Endothelial cell of umbilical vein (primary cell): ENCODE results near the gene OPCML. TPM values are rescaled to one million over a fixed set of nuclear protein-coding genes. Genes with fewer than 3 reads are reported as not detected.

ENCODE experiments used
- BruUV-seq: library from RNA; stranded (reverse); fragments of 400-500 nt; replicated peaks from 2 replicates; lab custom pipeline; 2021; lab: Mats Ljungman, UMichigan
- CTCF ChIA-PET: fragments of 300-600, 350-600 bp; sonication (Branson Sonifier 250); formaldehyde crosslinking; loops from one replicate; lab custom pipeline; 2021; ENCODE audit warnings: antibody characterized with exemption, inconsistent platforms; lab: Charles Lee
- POLR2A ChIA-PET: fragments of 300-600, 350-600 bp; sonication (Branson Sonifier 250); formaldehyde crosslinking; loops from one replicate; lab custom pipeline; 2021; ENCODE audit warnings: antibody characterized with exemption, inconsistent platforms; lab: Charles Lee
- DNase-seq: peaks from one replicate; pipeline ENCODE4 v3.0.0-alpha.2; 2011; ENCODE audit warnings: low read depth, low spot score
- FAIRE-seq: peaks from 2 replicates; lab custom pipeline; 2011; peaks lifted over from hg19 to GRCh38; lab: Jason Lieb, UNC
- H2AFZ ChIP-seq: 2 replicates; pipeline ENCODE4 v1.6.0; 2012; ENCODE audit warnings: low read depth, low read length, control low read depth, inconsistent platforms
- H3K27ac ChIP-seq: 2 replicates; pipeline ENCODE4 v1.5.1; 2011; ENCODE audit warnings: low read depth, mild to moderate bottlenecking, control low read depth, low read length, moderate library complexity; ENCODE audit not compliant: insufficient read depth
- H3K27me3 ChIP-seq, 2 experiments: 2 replicates each; pipeline versions ENCODE4 v1.6.0 to v1.6.1; 2011; ENCODE audit warnings: low read length in 2 of 2, mixed read lengths in 1 of 2; ENCODE audit not compliant: control insufficient read depth in 2 of 2, insufficient read depth in 2 of 2
- H3K36me3 ChIP-seq, 2 experiments: 2 replicates in 1 of 2; 3 replicates in 1 of 2; pipeline ENCODE4 v1.5.1; 2011; ENCODE audit warnings: low read length in 2 of 2, mild to moderate bottlenecking in 1 of 2, moderate library complexity in 1 of 2; ENCODE audit not compliant: control insufficient read depth in 2 of 2, insufficient read depth in 2 of 2; ENCODE audit errors: extremely low read depth in 1 of 2
- H3K4me1 ChIP-seq: 3 replicates; pipeline ENCODE4 v1.5.1; 2011; ENCODE audit warnings: mild to moderate bottlenecking, low read length; ENCODE audit not compliant: control insufficient read depth, insufficient read depth; ENCODE audit errors: extremely low read depth
- H3K4me2 ChIP-seq: 2 replicates; pipeline ENCODE4 v1.6.1; 2011; ENCODE audit warnings: low read length, control low read depth, mixed read lengths; ENCODE audit not compliant: insufficient read depth
- H3K4me3 ChIP-seq, 3 experiments: fragments of 200-600 bp in 1 of 3; sonication (generic), shearing (Covaris generic) in 1 of 3; replicated peaks in 1 of 3; 2 replicates each; pipeline ENCODE4 v1.5.1; 2011 to 2016; ENCODE audit warnings: control low read depth in 3 of 3, low read length in 3 of 3, mild to moderate bottlenecking in 2 of 3, inconsistent platforms in 1 of 3, low read depth in 1 of 3, moderate library complexity in 1 of 3; ENCODE audit not compliant: insufficient read depth in 1 of 3
- H3K79me2 ChIP-seq: 2 replicates; pipeline ENCODE4 v1.6.0; 2012; ENCODE audit warnings: low read length, inconsistent platforms; ENCODE audit not compliant: control insufficient read depth, insufficient read depth
- H3K9ac ChIP-seq: replicated peaks from 2 replicates; pipeline ENCODE3; 2011; ENCODE audit warnings: low read length, control low read depth; ENCODE audit not compliant: insufficient read depth; ENCODE audit errors: extremely low read depth
- H3K9me1 ChIP-seq: replicated peaks from 3 replicates; pipeline ENCODE4 v1.6.0; 2011; ENCODE audit warnings: mild to moderate bottlenecking, low read length; ENCODE audit not compliant: control insufficient read depth, insufficient read depth; ENCODE audit errors: extremely low read depth
- H3K9me3 ChIP-seq: replicated peaks from 2 replicates; pipeline ENCODE4 v1.5.1; 2012; ENCODE audit warnings: low read length, inconsistent platforms; ENCODE audit not compliant: control insufficient read depth, insufficient read depth
- H4K20me1 ChIP-seq: replicated peaks from 2 replicates; pipeline ENCODE3; 2011; ENCODE audit warnings: mild to moderate bottlenecking, low read length; ENCODE audit not compliant: control insufficient read depth, insufficient read depth; ENCODE audit errors: extremely low read depth
- CTCF ChIP-seq, 2 donors: IDR thresholded peaks; 1 replicate in 1 of 2; 2 replicates in 1 of 2; pipeline ENCODE4 v1.5.1; 2011; ENCODE audit warnings: low read length in 2 of 2, mild to moderate bottlenecking in 2 of 2, moderate library complexity in 2 of 2, control low read depth in 1 of 2, inconsistent platforms in 1 of 2, low read depth in 1 of 2; ENCODE audit not compliant: insufficient read depth in 1 of 2; ENCODE audit errors: extremely low read depth in 1 of 2
- EZH2 ChIP-seq: IDR thresholded peaks from 2 replicates; pipeline ENCODE4 v1.6.1; 2012; ENCODE audit warnings: borderline replicate concordance, low read depth, mild to moderate bottlenecking, moderate library complexity, low read length, inconsistent platforms; ENCODE audit not compliant: severe bottlenecking
- FOS ChIP-seq: IDR thresholded peaks from 2 replicates; pipeline ENCODE4 v1.6.1; 2011; ENCODE audit warnings: mild to moderate bottlenecking, low read length, moderate library complexity, borderline replicate concordance; ENCODE audit not compliant: insufficient read depth
- GATA2 ChIP-seq: IDR thresholded peaks from 2 replicates; pipeline ENCODE4 v1.7.0; 2011; ENCODE audit warnings: low read depth, mild to moderate bottlenecking, moderate library complexity, mixed read lengths, low read length; ENCODE audit not compliant: insufficient read length, insufficient read depth
- JUN ChIP-seq: IDR thresholded peaks from 2 replicates; pipeline ENCODE4 v1.6.1; 2011; ENCODE audit warnings: borderline replicate concordance, low read depth; ENCODE audit not compliant: insufficient read length, insufficient read depth
- MAX ChIP-seq: IDR thresholded peaks from 2 replicates; pipeline ENCODE4 v1.6.1; 2011; ENCODE audit not compliant: insufficient read depth, insufficient read length
- MYC ChIP-seq: IDR thresholded peaks from one replicate; pipeline ENCODE4 v1.6.1; 2011; ENCODE audit warnings: mild to moderate bottlenecking, low read depth, low read length
- POLR2A ChIP-seq: IDR thresholded peaks from 2 replicates; pipeline ENCODE4 v1.6.1; 2012; ENCODE audit warnings: low read depth, mild to moderate bottlenecking, control low read depth, low read length
- POLR2AphosphoS5 ChIP-seq: IDR thresholded peaks from 2 replicates; pipeline ENCODE4 v1.6.1; 2012; ENCODE audit warnings: low read depth, mild to moderate bottlenecking, control low read depth, low read length, moderate library complexity; ENCODE audit not compliant: insufficient read depth
- dilution Hi-C: fragments of 300-500 bp; cut with MboI; formaldehyde crosslinking; loops from one replicate; pipeline ENCODE4 v1.15.0; 2019; ENCODE audit warnings: low sequenced_read_pairs; ENCODE audit not compliant: extremely low pct_ligation_motif_present
- intact Hi-C: fragments of 100-400 bp; cut with micrococcal nuclease; formaldehyde crosslinking; loops from one replicate; pipeline ENCODE4 v1.10.0; 2022
- polyA plus RNA-seq, 4 experiments: library from polyadenylated mRNA; depleted of rRNA in 3 of 4; stranded (reverse) in 3 of 4; unstranded in 1 of 4; fragments of >200 nt; gene quantifications; 2 replicates each; pipeline versions ENCODE4 v1.2.1 to v1.2.3, GENCODE V29; 2011 to 2012; ENCODE audit warnings: missing spikeins in 1 of 4
- total RNA-seq: library from RNA; stranded (reverse); gene quantifications from 2 replicates; pipeline ENCODE4 v1.2.3, GENCODE V29; 2021

The OPCML gene
- total and polyA plus RNA-seq, 2 donors (not counting 3 experiments of a cell fraction or from before 2014, with no cell fraction given) = not detected

DNA sequence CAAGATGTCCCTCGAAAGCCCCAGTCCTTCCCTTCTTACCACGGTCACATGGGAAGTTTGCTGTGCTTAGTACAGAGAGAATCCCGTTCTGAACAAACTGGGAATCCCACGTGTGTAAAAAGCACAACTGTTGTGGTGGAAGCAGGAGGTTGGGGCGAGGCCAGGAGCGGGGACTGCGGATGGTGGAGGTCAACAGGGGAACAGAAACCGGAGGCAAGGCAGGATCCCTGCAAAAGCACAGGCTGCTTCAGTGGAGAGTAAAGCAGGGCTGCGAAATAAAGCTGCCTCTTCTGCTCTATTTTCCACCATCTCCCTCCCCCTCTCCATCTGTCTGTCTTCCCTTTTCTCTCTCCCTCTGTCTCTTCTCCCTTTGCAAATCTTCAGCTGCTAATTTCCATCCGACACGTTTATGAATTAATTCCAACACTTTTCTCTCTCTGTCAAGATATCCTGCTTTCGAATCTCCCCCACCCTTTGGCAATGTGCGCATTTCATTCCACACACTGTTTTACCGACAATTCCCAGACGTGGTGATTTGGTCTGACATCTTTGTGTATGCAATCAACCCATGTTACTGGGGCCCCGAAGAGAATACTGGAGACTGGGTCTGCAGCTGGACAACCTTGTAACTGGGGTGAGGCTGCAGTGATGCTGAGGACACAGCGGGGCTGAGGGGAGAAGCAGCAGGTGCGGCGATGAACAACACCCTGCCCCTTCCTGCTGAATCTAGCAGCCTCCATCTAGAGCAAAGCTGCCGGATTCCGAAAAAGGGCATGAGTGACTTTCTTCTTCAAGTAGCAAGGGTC is 571.8 kb downstream of the OPCML start:
- H3K4me3 ChIP-seq = no peak overlapping the region
- TF ChIP-seq MYC = no peak
- no peak for TF ChIP-seq GATA2
- TF ChIP-seq CTCF (IDR thresholded peaks at IDR 0.05; ENCODE audit: extremely low read depth in 1 of 2, insufficient read depth in 1 of 2, low read depth in 1 of 2, low read length in 2 of 2) = no peak
- no peak for TF ChIP-seq POLR2A
- TF ChIP-seq FOS = no peak
- TF ChIP-seq POLR2AphosphoS5 = no peak
- no peak for TF ChIP-seq JUN
- no peak for TF ChIP-seq EZH2
- TF ChIP-seq MAX = no peak
- H3K9me3 ChIP-seq = peaks cover 2% of the 10 kb centered on the region
- intact Hi-C loops (no loop called here), dilution Hi-C loops (no loop called here)
- no peaks in the 10 kb centered on the region for H4K20me1 ChIP-seq
- H3K36me3 ChIP-seq = no peaks in the 10 kb centered on the region
- no peak overlapping the region for H3K4me2 ChIP-seq
- no TSS peak for BruUV-seq
- POLR2A ChIA-PET = no interaction called here
- DNase-seq (no peak), FAIRE-seq (no peak)
- no peak overlapping the region for H2AFZ ChIP-seq
- H3K4me1 ChIP-seq = no peaks in the 10 kb centered on the region
- no peaks in the 10 kb centered on the region for H3K79me2 ChIP-seq
- H3K9ac ChIP-seq = no peak overlapping the region
- CTCF ChIA-PET = no interaction called here
- H3K9me1 ChIP-seq = no peaks in the 10 kb centered on the region
- H3K27ac ChIP-seq = no peak overlapping the region
- no peaks in the 10 kb centered on the region for H3K27me3 ChIP-seq
